Measurements from ENCODE around the gene CAMK1. TPM values are rescaled to one million over a fixed set of nuclear protein-coding genes. Genes with fewer than 3 reads are reported as not detected.

Gene CAMK1
- total and polyA plus RNA-seq, 2 donors (not counting 3 experiments of a cell fraction or from before 2014, with no cell fraction given): 23.5 to 28.4 TPM

GRCh38 chr3:9712415-9712814, 57.3 kb downstream of the CAMK1 start:
- Histone ChIP-seq H3K9me3 (replicated peaks; ENCODE audit: control insufficient read depth, insufficient read depth, low read length) (no peaks in the 10 kb centered on the region), H3K27ac (ENCODE audit: insufficient read depth, low read depth, low read length) (no peak overlapping the region), H3K4me1 (ENCODE audit: control insufficient read depth, extremely low read depth, insufficient read depth, low read length) (no peaks in the 10 kb centered on the region), H3K79me2 (ENCODE audit: control insufficient read depth, insufficient read depth, low read length) (no peaks in the 10 kb centered on the region), H3K9me1 (replicated peaks; ENCODE audit: control insufficient read depth, extremely low read depth, insufficient read depth, low read length) (no peaks in the 10 kb centered on the region), H2AFZ (ENCODE audit: low read depth, low read length) (no peak overlapping the region), H3K4me2 (ENCODE audit: insufficient read depth, low read length) (no peak overlapping the region), H3K27me3 (ENCODE audit: control insufficient read depth in 2 of 2, insufficient read depth in 2 of 2, low read length in 2 of 2) (peaks cover 0 to 2% of the 10 kb centered on the region in 2 experiments), H3K9ac (replicated peaks; ENCODE audit: extremely low read depth, insufficient read depth, low read length) (no peak overlapping the region), H3K4me3 (replicated peaks in 1 of 3; ENCODE audit: insufficient read depth in 1 of 3, low read depth in 1 of 3, low read length in 3 of 3) (no peak overlapping the region), H3K36me3 (ENCODE audit: control insufficient read depth in 2 of 2, extremely low read depth in 1 of 2, insufficient read depth in 2 of 2, low read length in 2 of 2) (no peaks in the 10 kb centered on the region), H4K20me1 (replicated peaks; ENCODE audit: control insufficient read depth, extremely low read depth, insufficient read depth, low read length) (no peaks in the 10 kb centered on the region)
- FAIRE-seq (no peak), DNase-seq (ENCODE audit: low read depth, low spot score) (no peak)
- dilution Hi-C loops (cut with MboI; ENCODE audit: extremely low pct_ligation_motif_present, low sequenced_read_pairs) (no loop called here), intact Hi-C loops (cut with micrococcal nuclease) (no loop called here)
- ChIA-PET CTCF (interaction anchor here (1.5 kb wide), 1 partner anchor 234 kb away, joined by 4 read pairs; no protein-coding TSS in a partner anchor), POLR2A (no interaction called here)
- BruUV-seq (replicated peaks): no TSS peak
- no peak for TF ChIP-seq GATA2 (IDR thresholded peaks at IDR 0.05; ENCODE audit: insufficient read depth, insufficient read length, low read depth, low read length)
- TF ChIP-seq MYC (IDR thresholded peaks at IDR 0.05; ENCODE audit: low read depth, low read length): no peak

GRCh38 chr3:9710174-9710739, 59.5 kb downstream of the CAMK1 start:
- Histone ChIP-seq H3K9me1 (replicated peaks; ENCODE audit: control insufficient read depth, extremely low read depth, insufficient read depth, low read length) (no peaks in the 10 kb centered on the region), H3K36me3 (ENCODE audit: control insufficient read depth in 2 of 2, extremely low read depth in 1 of 2, insufficient read depth in 2 of 2, low read length in 2 of 2) (no peaks in the 10 kb centered on the region), H3K9me3 (replicated peaks; ENCODE audit: control insufficient read depth, insufficient read depth, low read length) (no peaks in the 10 kb centered on the region), H3K27ac (ENCODE audit: insufficient read depth, low read depth, low read length) (no peak overlapping the region), H3K79me2 (ENCODE audit: control insufficient read depth, insufficient read depth, low read length) (no peaks in the 10 kb centered on the region), H3K4me3 (replicated peaks in 1 of 3; ENCODE audit: insufficient read depth in 1 of 3, low read depth in 1 of 3, low read length in 3 of 3) (no peak overlapping the region), H2AFZ (ENCODE audit: low read depth, low read length) (no peak overlapping the region), H3K9ac (replicated peaks; ENCODE audit: extremely low read depth, insufficient read depth, low read length) (no peak overlapping the region), H3K27me3 (ENCODE audit: control insufficient read depth in 2 of 2, insufficient read depth in 2 of 2, low read length in 2 of 2) (peaks cover 2 to 5% of the 10 kb centered on the region in 2 experiments), H4K20me1 (replicated peaks; ENCODE audit: control insufficient read depth, extremely low read depth, insufficient read depth, low read length) (no peaks in the 10 kb centered on the region), H3K4me2 (ENCODE audit: insufficient read depth, low read length) (no peak overlapping the region), H3K4me1 (ENCODE audit: control insufficient read depth, extremely low read depth, insufficient read depth, low read length) (no peaks in the 10 kb centered on the region)
- no peak for FAIRE-seq
- TF ChIP-seq FOS (IDR thresholded peaks at IDR 0.05; ENCODE audit: borderline replicate concordance, insufficient read depth, low read length) (no peak), GATA2 (IDR thresholded peaks at IDR 0.05; ENCODE audit: insufficient read depth, insufficient read length, low read depth, low read length) (no peak), CTCF (IDR thresholded peaks at IDR 0.05; ENCODE audit: extremely low read depth in 1 of 2, insufficient read depth in 1 of 2, low read depth in 1 of 2, low read length in 2 of 2) (no peak), EZH2 (IDR thresholded peaks at IDR 0.05; ENCODE audit: borderline replicate concordance, low read depth, low read length, severe bottlenecking) (no peak), JUN (IDR thresholded peaks at IDR 0.05; ENCODE audit: borderline replicate concordance, insufficient read depth, insufficient read length, low read depth) (no peak), POLR2AphosphoS5 (IDR thresholded peaks at IDR 0.05; ENCODE audit: insufficient read depth, low read depth, low read length) (no peak)
- dilution Hi-C loops (cut with MboI; ENCODE audit: extremely low pct_ligation_motif_present, low sequenced_read_pairs) (no loop called here), intact Hi-C loops (cut with micrococcal nuclease) (no loop called here)
- CTCF ChIA-PET: no interaction called here
- no TSS peak for BruUV-seq (replicated peaks)
- POLR2A ChIA-PET: no interaction called here
- DNase-seq (ENCODE audit: low read depth, low spot score): no peak
